RPMI8226 (cell line): ENCODE data around the gene TEX19.
A peak's percentile ranks its signal among the peaks of the same experiment; 100 is the strongest.

ENCODE experiments used
- DNase-seq: peaks from one replicate; pipeline ENCODE4 v3.0.0-alpha.2; 2015

Gene TEX19, protein sequence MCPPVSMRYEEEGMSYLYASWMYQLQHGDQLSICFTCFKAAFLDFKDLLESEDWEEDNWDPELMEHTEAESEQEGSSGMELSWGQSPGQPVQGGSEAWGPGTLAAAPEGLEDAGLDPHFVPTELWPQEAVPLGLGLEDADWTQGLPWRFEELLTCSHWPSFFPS

GRCh38 chr17:82358465-82359350, at the start of gene TEX19:
Gene TEX19, plus strand, starts transcription at chr17:82359247. Its CDS starts 2,904 bp downstream, at chr17:82362151.
- peak; percentile 58 for DNase-seq

DNA sequence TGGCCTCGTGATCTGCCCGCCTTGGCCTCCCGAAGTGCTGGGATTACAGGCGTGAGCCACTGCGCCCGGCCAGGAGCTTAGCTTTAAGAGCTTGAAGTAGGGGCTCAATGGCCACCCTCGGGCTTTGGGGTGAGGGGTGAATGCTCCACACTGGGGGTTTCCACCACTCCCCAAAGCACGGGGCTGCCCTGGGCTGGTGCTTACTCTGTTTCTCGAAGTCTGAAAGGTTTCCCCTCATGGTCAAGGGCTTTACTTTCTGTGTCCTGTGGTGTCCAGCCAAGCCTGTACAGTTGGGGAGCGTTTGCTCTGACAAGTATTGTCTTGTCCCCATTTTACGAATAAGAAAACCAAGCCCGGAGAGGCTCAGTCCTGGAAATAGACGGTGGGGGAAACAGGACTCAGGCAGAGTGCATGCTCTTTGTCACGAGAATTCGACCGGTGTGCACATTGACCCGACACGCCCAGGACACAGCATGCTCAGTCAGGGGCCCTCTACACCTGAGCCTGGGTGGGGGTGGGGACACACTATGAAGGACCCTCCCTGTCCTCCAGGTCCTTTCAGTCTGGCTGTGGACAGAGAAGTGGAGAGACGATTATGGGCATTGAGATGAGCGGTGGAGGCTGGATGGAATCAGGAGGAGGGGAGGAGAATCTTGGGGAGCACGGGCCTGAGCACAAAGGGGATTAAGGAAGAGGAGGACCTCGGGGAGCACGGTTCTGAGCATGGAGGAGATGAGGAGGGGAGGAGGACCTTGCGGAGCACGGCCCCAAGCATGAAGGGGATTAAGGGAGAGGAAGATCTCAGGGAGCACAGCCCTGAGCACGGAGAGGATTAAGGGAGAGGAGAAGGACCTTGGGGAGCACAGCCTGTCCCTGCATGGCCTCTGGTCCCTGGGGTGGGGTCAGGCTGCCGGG, 49.1 kb upstream of the TEX19 start:
- no peak for DNase-seq

GRCh38 chr17:82310877-82311276, 48.2 kb upstream of the TEX19 start:
- DNase-seq, result no peak

DNA sequence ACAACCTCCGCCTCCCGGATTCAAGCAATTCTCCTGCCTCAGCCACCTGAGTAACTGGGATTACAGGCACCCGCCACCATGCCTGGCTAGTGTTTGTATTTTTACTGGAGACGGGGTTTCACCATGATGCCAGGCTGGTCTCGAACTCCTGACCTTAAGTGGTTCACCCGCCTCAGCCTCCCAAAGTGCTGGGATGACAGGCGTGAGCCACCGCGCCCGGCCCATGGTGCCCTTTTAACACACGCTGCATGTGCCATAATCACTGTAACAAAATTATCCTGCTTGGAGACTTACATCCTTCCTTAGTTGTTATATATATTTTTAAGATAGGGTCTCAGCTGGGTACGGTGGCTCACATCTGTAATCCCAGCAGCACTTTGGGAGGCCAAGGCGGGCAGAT, 47.1 kb upstream of the TEX19 start:
- no peak for DNase-seq

- no peak for DNase-seq
Observed at GRCh38 chr17:82313195-82314011, 45.6 kb upstream of the TEX19 start.

GRCh38 chr17:82314012-82314726, 44.9 kb upstream of the TEX19 start:
- no peak for DNase-seq

DNA sequence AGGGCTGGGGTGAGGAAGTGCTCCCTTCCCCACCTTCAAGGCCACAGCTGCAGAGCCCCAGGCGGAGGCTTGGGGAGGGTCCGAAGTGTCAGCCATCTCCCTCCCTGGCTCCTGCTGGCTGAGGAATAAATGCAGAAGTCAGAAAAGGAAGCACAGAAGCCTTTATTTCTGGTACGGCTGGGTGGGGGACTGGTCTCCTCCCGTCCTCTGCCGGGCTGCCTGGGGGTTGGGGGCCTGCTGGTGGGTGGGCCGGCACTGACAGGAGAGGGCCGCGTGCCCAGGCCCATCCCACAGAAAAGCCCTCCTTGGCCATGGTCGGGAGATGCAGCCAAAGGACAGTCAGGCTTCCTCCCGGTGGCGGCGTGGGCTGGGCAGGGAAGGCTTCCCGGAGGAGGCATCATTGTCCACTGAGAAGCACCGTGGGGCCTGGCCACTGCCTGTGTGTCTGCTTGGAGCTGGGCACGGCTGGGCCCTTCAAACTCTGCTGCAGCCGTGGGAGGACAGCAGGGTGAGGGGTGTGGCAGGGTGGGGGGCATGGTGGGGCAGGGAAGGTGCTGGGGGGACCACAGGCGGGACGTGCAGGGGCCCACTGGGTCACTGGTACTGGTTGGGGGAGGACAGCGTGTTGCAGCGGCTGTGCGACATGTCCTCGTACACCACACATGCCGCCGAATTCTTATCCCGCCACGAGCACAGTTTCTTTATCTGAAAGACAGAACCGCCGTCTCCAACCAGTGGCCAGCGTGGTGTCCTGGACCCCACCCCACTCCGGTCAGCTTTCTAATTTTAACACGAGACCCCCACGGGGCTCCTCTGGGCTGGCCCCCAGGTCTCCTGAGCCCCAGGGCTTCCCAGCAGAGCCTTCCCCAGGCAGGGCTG, 44.1 kb upstream of the TEX19 start:
- no peak for DNase-seq

GRCh38 chr17:82315703-82316358, 43.2 kb upstream of the TEX19 start:
- peak; percentile 73 for DNase-seq

GRCh38 chr17:82316651-82317393, 42.2 kb upstream of the TEX19 start:
- DNase-seq, result no peak

DNA sequence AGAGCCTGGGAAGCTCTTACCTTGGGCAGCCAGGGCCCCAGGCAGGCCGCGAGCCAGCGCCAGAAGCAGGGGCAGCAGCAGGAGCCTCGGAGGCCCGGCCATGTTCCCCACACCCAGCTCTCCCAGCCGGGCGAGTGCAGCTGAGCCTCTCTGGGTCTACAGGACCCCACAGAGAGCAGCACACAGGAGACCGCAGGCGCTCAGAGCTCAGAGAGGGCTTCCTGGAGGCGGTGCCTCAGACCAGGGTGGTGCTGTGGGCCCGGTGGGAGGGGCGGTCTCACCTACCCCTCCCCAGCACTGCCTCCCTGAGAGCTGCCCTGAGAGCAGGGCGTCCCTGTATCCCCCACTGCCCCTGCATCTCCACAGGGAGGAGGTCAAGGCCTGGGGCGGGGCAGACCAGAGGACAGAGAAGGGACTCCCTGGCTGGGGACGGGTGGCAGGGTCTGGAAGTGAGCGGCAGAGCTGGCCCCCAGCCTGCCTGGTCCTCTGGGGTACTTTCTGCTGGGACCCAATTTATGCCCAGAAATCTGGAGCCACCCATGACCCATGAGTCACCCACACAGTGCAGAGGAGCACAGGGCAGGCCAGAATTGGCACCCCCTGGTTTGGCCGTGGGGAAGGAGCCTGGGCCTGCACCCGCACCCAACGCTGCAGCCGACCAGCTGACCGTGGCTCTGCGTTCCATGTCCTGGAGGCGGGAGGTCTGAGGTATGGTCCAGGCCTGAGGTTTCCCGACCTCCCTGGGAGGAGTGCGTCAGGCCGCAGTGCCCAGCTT, 41.5 kb upstream of the TEX19 start, which contains the start of gene CD7:
Gene CD7, minus strand, starts transcription at position 215 of the 775 bp plus-strand sequence. Its CDS starts 113 bp downstream, at position 102.
- no peak for DNase-seq

DNA sequence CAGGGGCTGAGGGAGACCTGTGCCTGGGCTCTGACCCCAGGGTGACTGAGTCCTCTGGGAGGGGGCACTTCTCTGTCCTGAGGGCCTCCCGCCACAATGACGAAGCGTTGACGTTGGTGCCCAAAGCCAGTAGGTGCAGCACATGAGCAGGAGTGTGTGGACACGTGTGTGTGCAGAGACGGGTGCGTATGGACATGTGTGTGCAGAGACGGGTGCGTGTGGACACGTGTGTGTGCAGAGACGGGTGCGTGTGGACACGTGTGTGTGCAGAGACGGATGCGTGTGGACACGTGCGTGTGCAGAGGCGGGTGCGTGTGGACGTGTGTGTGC, 40.9 kb upstream of the TEX19 start:
- no peak for DNase-seq

- DNase-seq, result no peak
Observed at GRCh38 chr17:82318772-82319606, 40.1 kb upstream of the TEX19 start.

DNA sequence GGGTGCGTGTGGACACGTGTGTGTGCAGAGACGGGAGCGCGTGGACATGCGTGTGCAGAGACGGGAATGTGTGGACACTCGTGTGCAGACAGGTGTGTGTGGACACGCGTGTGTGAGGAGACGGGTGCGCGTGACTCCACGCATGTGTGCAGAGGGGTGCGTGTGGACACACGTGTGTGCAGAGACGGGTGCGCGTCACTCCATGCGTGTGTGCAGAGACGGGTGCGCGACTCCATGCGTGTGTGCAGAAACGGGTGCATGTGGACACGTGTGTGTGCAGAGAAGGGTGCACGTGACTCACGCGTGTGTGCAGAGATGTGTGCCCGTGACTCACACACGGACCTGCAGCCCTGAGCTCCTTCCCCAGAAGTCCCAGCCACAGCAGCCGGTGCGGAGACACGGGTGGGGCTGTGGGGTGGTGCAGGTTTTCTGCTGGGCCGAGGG, 39.4 kb upstream of the TEX19 start:
- no peak for DNase-seq

GRCh38 chr17:82320140-82320840, 38.8 kb upstream of the TEX19 start:
- DNase-seq, result no peak

DNA sequence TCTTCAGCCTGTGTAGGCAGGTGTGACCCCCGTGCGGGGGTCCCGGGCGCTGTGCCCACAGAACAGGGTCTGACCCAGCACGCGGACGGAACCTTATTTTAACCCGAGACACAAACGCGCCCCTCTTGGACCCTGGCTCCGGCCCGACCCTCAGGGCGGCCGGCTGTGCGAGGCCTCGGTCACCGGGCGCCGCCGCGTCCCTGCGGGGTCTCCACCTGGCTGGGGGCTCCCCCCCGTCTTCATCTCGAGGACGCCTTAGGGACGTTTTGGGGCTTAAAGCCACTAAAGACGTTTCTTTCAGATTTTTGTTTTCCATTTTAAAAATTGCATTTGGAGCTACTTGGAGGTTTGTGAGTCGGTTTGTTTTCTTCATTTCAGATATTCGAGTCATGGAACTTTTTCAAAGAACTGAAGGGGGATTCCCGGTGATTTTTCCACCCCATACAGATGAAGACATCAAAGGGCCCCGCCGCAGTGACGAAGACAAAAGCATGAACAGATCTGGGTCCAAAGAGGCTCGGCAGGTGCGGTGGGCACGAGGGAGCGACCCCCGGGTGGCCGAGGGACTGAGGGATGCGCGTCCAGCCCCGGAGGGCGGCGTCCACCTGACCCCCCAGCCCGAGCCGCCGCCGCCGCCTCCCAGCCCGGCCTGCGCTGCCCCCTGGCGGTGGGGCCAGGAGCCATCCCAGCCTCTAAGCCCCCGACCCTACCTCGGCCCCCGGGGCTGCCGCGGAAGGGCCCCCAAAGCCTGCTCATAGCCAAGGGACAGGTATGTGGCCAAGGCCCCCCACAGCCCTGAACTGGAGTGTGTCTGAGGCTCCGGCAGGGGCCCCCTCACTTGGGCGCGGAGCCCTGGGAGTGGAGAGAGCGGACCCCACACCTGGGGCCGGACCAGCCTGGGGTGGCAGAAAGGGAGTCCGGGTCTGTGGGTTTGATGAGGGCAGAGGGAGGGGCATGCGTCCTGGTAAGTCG, 37.8 kb upstream of the TEX19 start:
- peak; percentile 44 for DNase-seq
